ENCODE measurements around the gene RARA.

RARA gene

DNA sequence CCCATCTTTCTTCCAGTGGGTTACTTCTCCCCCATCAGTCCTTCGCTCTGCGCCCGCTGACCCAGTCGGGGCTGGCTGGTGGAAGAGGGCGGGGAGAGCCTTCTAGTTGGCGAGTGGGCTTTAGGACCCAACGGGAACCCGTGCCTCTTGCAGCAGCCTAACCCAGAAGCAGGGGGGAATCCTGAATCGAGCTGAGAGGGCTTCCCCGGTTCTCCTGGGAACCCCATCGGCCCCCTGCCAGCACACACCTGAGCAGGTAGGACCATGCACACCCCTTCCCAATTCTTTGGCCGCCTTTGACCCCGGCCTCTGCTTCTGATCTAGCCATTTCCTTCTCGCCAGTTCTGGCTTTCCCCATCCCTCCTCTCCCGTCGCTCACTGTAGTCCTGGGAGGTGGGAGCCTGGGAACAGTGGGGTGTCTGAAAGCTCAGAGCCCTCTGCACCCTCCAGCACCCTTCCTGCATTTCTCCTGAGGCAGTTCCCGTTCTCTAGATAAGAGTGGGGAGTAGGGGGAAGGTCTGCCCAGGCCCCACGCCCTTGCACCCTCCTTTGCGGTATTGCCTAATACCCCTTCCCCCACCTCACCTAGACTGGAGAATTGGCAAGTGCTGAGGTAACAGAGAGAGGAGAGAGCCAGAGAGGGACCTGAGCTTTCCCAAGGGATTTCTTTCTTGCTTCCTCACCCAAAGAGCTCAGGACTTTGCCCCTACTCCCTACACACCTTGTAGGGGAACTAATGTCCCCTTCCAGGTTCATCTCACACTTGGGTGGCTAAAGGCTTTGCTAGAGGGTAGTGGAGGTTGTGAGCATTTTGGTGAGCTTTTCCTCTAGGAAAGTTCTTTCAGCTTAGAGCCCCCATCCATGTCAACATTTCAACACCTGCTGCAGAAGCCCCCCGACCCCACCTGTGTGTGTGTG, at the start of gene RARA:
RARA (plus strand) TSS at position 150 of the 918 bp plus-strand sequence. CDS start 22,039 bp downstream, outside the sequence.
- in situ Hi-C loops (cut with MboI; ENCODE audit: low sequenced_read_pairs) = no loop called here

DNA sequence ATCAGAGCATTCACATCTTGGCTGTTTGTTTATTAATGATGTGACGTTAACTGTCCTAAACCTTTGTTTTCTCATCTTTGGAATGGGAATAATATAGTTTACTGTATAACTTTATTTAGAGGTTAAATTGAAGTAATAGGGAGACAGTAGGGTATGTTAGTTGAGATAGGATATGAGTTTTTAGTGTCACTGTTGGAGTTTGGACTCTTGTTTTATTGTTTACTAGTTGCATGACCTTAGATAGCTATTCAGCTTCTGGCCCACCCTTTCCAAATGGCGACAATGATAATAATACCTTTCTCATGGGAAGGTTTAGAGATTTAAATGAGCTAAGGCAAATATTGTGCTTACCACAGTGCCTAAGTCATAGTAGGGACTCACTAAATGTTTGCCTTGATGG, 49.5 kb upstream of the RARA start:
- in situ Hi-C loops (cut with MboI; ENCODE audit: low sequenced_read_pairs) = no loop called here

DNA sequence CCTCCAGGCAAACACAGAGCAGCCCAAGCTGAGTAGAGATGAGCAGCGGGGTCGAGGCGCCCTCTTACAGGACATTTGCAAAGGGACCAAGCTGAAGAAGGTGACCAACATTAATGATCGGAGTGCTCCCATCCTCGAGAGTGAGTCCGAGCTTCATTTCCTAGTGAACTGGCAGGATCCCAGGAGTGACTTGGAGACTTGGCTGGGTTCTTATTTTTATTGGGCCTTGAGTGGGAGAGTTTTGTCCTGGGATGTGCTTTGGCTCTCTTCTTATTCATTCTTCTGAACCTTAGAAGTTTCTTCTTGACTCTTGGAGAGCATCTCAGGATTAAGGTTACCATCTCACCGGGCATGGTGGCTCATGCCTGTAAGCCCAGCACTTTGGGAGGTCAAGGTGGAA, 48.5 kb upstream of the RARA start:
- in situ Hi-C loops (cut with MboI; ENCODE audit: low sequenced_read_pairs) = no loop called here

DNA sequence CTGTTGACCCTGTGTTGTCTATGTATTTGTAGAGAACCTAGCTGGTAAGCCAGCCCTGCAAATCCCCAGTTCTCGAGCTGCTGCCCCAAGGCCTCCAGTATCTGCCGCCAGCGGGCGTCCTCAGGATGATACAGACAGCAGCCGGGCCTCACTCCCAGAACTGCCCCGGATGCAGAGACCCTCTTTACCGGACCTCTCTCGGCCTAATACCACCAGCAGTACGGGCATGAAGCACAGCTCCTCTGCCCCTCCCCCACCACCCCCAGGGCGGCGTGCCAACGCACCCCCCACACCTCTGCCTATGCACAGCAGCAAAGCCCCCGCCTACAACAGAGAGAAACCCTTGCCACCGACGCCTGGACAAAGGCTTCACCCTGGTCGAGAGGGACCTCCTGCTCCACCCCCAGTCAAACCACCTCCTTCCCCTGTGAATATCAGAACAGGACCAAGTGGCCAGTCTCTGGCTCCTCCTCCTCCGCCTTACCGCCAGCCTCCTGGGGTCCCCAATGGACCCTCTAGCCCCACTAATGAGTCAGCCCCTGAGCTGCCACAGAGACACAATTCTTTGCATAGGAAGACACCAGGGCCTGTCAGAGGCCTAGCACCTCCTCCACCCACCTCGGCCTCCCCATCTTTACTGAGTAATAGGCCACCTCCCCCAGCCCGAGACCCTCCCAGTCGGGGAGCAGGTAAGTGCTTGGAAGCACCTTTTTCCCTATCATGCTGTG, 44.4 kb upstream of the RARA start:
- in situ Hi-C loops (cut with MboI; ENCODE audit: low sequenced_read_pairs) = no loop called here

DNA sequence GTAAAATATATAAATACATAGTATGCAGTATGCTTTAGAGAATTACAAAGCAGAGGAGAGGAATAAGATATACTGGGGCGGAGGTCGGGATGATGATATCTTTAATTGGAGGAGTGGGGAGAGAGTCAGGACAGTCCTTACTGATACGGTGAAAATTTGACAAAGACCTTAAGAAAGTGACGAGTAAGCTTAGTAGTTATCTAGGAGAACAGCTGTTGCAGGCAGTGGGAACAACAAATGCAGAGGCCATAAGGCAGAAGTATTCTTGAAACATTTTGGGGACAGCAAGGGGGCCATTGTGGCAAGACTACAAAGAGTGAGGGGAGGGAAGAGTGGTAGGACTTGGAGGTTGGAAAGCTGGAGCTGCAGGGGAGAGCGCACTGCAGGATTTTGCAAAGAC, 43.6 kb upstream of the RARA start:
- in situ Hi-C loops (cut with MboI; ENCODE audit: low sequenced_read_pairs) = no loop called here

DNA sequence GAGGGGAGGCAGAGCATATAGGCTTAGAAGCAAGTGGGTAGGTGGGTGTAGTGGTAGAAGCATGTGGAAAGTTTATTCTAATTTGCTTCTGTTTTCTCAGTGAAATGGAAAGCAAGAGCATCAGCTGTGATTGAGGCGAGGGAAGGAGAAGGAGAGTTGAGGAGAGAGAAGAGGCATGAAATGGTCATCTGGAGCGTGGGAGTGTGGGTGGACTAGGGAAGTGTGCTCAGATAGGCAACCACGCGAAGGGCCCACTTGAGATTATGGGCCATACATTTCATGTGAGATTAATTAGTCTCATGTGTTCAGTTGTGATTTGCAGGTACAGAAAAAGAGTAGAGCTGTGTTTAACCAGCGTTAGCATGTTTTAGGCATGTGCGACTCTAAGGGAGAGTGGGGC, 42.1 kb upstream of the RARA start:
- in situ Hi-C loops (cut with MboI; ENCODE audit: low sequenced_read_pairs) = no loop called here

DNA sequence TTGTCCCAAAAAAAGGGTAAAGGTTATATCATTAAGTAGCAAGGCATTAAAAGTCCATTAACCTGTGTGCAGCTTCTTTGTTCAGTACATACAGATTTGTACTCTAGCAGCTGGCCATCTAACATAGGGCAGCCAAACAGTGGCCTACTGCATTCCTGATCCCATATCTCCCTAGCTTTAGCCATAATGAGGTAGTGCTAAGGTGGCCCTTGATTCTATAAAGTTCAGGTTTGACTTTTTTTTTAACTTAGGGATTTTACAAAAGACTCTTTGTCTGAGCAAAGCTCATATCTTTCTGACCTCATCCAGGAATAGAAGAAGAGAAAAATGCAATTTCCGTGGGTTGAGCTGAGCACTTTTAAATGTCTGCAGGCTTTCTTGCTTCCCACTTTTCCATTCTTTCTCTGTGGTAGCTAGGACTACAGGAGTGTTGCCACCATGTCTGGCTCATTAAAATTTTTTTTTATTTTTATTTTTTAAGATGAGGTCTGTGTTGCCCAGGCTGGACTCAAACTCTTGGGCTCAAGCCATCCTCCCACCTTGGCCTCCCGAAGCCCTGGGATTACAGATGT, 40.8 kb upstream of the RARA start:
- in situ Hi-C loops (cut with MboI; ENCODE audit: low sequenced_read_pairs) = no loop called here

DNA sequence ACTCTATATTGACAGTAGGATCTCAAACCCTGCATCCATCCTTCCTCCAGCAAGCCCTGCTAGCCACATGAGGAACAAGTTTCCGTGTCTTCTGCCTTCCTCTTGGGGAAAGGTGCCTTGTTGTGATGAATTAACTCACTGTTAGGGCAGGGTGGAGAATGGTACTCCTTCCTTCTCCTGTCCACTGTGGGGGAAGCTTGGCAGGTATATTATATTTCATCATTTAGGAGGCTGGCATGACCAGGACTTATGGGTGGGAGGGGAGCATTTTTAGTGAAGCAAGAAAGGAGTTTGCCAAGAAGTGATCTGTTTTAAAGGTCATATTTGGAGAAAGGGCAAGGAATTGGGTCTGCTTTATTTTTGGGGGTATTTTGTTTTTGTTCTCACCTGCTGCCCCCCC, 30.6 kb upstream of the RARA start:
- in situ Hi-C loops (cut with MboI; ENCODE audit: low sequenced_read_pairs) = no loop called here

DNA sequence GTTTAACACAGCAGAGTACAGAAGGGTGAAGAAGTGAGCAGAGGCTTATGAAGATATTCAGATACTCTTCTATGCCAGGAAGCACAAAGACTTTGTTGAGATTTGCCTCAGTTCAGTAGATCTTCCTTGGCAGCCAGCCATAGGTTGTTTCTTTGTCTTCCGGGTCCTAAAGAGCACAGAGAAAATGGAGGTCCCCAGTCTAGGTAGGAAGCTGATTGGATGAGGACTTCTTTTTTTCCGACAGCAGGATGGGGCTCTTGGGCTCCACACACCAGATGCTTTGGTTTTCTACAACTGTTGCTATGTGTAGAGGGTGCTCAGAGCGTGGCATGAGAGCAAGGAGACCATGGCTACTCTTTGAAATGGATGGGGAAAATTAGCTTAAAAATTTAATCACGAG, 29.6 kb upstream of the RARA start:
- in situ Hi-C loops (cut with MboI; ENCODE audit: low sequenced_read_pairs) = no loop called here

DNA sequence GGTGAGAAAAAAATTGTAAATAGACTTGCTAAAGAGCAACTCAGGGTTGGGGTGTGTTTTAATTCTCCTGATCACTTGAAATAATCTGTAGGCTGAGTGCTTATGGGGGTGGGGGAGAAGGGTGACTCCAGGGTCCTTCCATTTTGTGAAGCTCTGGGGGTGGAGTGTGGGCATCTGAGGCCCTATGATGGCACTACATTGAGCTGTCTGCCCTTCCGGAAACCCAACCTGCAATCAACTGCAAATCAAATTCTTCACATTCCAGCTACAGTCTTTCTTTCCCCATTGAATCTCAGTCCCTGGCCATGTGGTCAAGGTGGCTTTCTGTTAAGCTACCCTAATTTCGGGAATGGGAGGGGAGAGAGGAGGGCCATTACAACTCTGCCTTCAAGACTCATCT, 27.3 kb upstream of the RARA start:
- in situ Hi-C loops (cut with MboI; ENCODE audit: low sequenced_read_pairs) = no loop called here

DNA sequence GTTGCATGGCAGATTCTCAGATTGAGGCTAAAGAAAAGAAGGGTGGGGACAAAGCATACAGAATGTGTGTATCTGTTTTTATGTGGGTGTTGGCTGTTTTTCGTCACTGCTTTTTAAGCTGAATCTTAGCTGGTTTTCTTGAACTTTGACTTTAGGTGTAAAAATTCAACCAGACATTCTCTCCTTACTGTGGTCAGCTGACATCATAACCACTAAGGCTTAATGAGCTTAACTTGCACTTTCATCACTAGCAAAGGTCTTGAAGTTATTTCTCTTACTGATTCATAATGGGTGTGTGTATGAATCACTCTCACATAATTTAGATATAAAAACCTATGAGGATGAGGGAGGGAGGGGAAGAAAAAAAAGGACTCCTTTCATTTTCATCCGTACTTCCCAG, 25.3 kb upstream of the RARA start:
- in situ Hi-C loops (cut with MboI; ENCODE audit: low sequenced_read_pairs) = no loop called here

DNA sequence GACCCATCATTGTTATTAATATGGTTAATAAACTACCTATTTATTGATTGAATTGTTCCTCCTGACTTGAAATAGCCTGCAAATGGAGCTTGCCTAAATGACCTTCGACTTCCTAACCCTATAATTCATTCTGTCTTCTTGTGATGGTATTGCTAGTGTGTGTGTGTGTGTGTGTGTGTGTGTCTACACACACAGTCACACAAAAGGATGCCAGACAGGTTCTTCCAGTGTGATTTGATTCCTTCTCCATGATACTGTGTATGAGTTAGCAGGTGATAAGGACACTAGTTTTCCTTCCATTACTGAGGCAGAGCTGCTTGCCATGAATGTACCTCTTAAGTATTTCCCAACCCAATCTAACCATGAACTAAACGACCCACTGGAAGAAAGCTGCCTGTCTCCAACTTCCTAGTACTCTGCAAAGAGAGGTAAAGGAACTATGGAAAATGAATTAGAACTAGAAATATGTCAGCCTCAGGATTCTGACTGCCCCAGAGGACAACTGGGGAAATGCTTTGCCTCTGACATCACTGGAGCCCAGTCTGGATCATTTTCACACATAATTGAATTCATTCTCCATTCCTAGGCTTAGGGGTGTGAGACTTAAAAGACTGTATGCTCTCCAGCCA, 24.8 kb upstream of the RARA start:
- in situ Hi-C loops (cut with MboI; ENCODE audit: low sequenced_read_pairs) = no loop called here

DNA sequence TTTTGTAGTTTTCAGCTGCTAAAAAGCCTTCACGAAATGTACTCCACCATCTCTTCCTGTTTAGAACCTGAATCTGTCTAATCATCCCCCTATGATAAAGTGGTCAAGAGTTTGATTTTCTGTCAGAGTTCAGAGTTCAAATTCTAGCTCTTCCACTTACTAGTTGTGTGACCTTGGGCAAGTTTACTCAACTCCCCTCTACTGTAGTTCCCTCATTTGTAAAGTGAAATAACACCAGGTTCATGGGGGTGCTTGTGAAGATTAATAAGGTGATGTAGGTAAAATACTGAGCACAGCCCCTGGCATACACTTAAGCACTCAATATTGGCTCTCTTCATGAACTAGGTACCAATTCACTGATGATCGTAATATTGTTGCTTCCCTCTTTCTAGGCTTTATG, 22.5 kb upstream of the RARA start:
- in situ Hi-C loops (cut with MboI; ENCODE audit: low sequenced_read_pairs) = no loop called here

DNA sequence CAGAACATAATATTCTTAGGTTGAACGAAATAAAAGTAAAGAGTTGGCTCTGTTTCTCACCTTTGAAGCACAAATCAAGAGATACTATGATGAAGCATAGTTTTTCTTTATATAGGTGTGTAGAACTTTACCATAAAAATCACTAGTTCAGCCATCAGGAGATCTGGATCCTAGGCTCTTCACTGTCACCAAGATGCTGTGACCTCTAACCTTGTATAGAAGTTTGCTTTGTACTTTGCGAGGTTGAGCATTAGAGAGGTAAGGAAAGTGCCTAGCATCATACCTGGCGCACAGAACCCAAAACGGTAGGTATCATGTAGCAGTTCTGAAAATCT, 21.9 kb upstream of the RARA start:
- in situ Hi-C loops (cut with MboI; ENCODE audit: low sequenced_read_pairs) = no loop called here

DNA sequence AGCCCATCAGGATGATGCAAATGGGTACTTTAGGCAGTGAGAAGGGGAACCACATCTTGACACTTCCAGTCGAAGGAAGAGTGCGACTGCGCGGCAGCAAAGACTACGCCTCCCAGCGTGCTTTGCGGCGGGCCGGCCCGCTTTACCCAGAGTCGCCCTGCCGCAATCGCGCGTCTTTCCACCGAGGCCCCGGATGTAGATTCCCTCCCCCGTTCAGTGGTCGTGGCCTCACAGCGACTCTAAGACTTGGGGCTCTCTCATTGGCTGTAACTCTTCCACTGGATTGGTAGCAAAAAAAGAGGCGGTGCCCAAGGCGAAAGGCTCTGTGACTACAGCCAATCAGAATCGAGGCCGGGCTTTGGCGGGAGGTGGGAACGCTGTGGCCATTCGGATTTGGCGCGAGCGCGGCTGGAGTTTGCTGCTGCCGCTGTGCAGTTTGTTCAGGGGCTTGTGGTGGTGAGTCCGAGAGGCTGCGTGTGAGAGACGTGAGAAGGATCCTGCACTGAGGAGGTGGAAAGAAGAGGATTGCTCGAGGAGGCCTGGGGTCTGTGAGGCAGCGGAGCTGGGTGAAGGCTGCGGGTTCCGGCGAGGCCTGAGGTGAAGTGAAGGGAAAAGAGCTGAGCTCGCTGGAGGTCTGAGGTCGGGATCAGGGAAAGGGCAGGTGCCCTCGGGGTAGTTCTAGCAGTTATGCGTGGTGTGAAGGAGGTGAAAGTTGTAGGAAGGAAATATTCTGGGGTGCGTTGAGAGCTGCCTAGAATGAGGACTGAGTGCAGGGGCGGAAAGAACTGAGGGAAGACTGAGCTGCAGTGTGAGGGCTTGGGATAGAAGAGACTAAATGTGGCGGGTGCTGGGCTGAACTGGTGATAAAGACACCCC, 21.2 kb upstream of the RARA start, which contains the start of gene CDC6:
CDC6 (plus strand) TSS at position 386 of the 876 bp plus-strand sequence. CDS start 1,542 bp downstream, outside the sequence.
- in situ Hi-C loops (cut with MboI; ENCODE audit: low sequenced_read_pairs) = no loop called here

DNA sequence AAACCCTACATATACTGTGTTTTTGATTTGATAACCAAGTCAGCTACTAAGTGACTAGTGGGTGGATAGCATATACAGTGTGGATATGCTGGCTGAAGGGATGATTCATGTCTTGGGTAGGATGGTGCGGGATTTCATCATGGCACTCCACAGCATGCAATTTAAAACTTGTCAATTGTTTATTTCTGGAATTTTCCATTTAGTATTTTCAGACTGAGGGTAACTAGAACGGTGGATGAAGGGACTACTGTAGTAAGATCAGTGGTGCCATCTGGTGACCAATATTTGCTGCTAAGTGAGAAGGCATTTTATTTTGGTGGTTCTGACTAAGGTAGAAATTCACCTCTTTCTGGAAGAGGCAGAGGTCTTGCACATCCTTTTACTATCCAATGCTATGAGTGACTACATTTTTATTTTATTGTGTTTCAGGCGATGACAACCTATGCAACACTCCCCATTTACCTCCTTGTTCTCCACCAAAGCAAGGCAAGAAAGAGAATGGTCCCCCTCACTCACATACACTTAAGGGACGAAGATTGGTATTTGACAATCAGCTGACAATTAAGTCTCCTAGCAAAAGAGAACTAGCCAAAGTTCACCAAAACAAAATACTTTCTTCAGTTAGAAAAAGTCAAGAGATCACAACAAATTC, 18.2 kb upstream of the RARA start:
- in situ Hi-C loops (cut with MboI; ENCODE audit: low sequenced_read_pairs) = loop anchor here (5.0 to 10.0 kb wide), 2 partner anchors 83 to 266 kb away; no protein-coding TSS in a partner anchor

DNA sequence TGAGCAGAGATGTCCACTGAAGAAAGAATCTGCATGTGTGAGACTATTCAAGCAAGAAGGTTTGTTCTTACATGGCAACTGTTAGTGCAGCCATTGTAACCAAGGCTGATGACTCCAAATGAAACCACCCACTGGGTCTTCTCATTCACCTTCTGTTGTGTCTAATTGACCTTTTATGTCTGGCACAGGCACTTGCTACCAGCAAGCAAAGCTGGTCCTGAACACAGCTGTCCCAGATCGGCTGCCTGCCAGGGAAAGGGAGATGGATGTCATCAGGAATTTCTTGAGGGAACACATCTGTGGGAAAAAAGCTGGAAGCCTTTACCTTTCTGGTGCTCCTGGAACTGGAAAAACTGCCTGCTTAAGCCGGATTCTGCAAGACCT, 17.7 kb upstream of the RARA start:
- in situ Hi-C loops (cut with MboI; ENCODE audit: low sequenced_read_pairs) = loop anchor here (5.0 to 10.0 kb wide), 2 partner anchors 84 to 266 kb away; no protein-coding TSS in a partner anchor

DNA sequence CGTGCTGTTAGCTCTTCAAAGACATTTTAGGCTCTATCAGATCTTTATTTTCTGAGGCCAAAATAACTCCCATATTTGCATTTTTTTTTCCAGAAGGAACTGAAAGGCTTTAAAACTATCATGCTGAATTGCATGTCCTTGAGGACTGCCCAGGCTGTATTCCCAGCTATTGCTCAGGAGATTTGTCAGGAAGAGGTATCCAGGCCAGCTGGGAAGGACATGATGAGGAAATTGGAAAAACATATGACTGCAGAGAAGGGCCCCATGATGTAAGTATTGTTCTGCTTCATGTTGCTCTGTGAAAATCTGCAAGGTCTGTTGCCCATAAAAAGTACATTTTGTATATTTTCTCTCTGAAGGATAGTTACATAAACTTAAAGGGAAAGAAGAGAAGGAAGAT, 15.6 kb upstream of the RARA start:
- in situ Hi-C loops (cut with MboI; ENCODE audit: low sequenced_read_pairs) = loop anchor here (5.0 to 10.0 kb wide), 2 partner anchors 86 to 269 kb away; no protein-coding TSS in a partner anchor
